IPS-20b (cell line): ENCODE measurements around the gene SH2D6.
"Not testable (repeated sequence)": the region's sequence is repeated elsewhere in the genome, so short reads cannot be mapped to it uniquely, and the experiment has no call there.

Source experiments
- H3K27ac ChIP-seq: one replicate; pipeline ENCODE4 v1.5.1; 2013; ENCODE audit warnings: low read length
- H3K27me3 ChIP-seq: 2 replicates; pipeline ENCODE4 v1.6.1; 2013; ENCODE audit warnings: mild to moderate bottlenecking, low read length, inconsistent platforms; ENCODE audit not compliant: insufficient read depth
- H3K36me3 ChIP-seq: 2 replicates; pipeline ENCODE4 v1.6.1; 2013; ENCODE audit warnings: low read depth, mild to moderate bottlenecking, inconsistent platforms, low read length, moderate library complexity; ENCODE audit not compliant: insufficient read depth
- H3K4me1 ChIP-seq: 2 replicates; pipeline ENCODE4 v1.6.1; 2013; ENCODE audit warnings: mild to moderate bottlenecking, control low read depth, inconsistent platforms, low read length, moderate library complexity; ENCODE audit not compliant: insufficient read depth
- H3K4me3 ChIP-seq: 2 replicates; pipeline ENCODE4 v1.5.1; 2013; ENCODE audit warnings: mild to moderate bottlenecking, low read length, inconsistent platforms
- H3K9ac ChIP-seq: 2 replicates; pipeline ENCODE4 v1.6.1; 2013; ENCODE audit warnings: low read depth, mild to moderate bottlenecking, inconsistent platforms, low read length, moderate library complexity
- H3K9me3 ChIP-seq: 2 replicates; pipeline ENCODE4 v1.6.1; 2013; ENCODE audit warnings: mild to moderate bottlenecking, low read depth, low read length, inconsistent platforms; ENCODE audit not compliant: insufficient read depth

SH2D6 gene

DNA sequence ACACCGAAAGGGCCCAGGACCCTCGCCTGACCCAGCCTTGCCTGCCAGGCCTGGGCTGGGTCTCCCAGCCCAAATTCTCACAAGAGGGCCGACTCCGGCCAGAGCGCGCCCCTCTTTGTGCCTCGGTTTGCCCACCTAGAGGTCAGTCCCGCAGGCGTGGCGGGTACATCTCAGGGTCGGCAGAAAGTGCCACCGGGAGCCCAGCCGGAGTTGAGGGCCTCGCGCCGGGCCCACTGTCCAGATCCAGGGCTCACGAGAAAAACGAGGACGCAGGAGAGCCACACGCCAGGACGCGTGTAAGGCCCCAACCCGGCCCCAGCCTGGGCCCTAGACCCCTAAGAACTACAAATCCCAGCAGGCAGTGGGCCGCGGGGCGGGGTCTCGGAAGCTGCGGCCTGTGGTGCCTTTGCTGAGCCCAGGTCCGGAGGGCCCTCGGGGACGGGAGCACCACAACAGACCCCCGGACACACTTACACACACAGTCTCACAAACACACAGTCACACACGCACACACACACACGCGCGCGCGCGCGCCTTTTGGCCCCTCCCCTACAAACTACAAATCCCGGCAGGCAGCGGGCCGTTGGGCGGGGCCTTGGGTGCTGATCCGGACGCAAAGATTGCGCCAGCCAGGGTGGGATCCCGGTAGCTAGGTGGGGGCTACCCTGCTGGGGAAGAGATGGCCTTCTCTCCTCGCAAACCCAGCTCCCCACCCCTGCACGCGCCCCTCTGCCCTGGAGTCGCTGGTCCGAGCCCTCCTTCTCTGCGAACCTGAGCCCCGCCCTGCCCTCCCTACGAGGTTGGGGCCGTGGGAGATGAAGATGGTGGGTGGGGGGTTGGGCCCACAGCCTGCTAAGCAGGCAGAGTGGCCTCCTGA, at the start of gene SH2D6:
Gene SH2D6 (plus strand): TSS at position 583 of the 877 bp plus-strand sequence. CDS start 10,752 bp downstream, outside the sequence.
- H3K9ac ChIP-seq = peak within 1 kb of the TSS; percentile 87
- H3K4me1 ChIP-seq = peaks cover 4% of the 10 kb centered on the region; the same call in 1 of the 2 replicates
- no peaks in the 10 kb centered on the region for H3K9me3 ChIP-seq
- peak within 1 kb of the TSS; percentile 92 for H3K4me3 ChIP-seq
- H3K36me3 ChIP-seq = no peaks in the 10 kb centered on the region
- peak within 1 kb of the TSS; percentile 98 for H3K27ac ChIP-seq
- peaks cover 15% of the 10 kb centered on the region; the same call in 1 of the 2 replicates for H3K27me3 ChIP-seq

DNA sequence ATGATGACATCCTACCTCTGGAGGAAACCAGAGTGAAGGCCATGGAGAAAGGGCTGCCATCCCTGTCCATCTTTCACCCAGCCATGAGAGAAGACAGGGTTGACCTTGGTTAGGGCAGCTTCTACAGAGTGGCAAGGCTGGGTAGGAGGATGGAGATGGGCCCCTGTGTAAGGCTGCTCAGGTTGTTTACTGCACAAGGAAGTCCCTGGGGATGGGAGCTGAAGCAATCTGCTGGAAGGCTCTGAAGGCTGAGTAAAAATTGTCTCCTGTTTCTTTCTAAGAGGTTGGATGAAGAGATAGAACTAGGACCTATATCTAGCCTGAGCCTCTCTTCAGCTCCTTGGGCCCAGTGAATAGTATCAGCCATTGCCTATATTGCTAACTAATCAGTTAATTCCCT, 49.6 kb upstream of the SH2D6 start:
- no peaks in the 10 kb centered on the region for H3K36me3 ChIP-seq

DNA sequence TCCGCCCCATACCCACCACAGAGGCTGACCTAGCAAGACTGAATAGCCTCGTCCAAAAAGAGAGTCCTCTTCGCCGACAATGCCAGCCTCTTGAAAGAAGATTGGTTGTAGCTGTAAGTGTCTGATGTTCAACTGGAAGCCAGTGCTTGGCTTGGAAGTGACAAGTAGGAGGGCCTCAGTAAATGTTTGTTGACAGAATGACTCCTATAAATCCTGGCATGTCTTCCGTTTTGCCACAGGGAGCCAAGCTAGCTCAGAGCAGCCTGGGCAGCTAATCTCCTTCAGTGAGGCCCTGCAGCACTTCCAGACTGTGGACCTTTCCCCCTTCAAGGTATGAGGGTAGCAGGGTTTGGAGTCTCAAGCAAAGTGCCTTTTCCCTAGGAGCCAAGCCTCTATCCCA, 49.0 kb upstream of the SH2D6 start:
- no peak overlapping the region for H3K4me3 ChIP-seq
- no peaks in the 10 kb centered on the region for H3K9me3 ChIP-seq
- H3K36me3 ChIP-seq = no peaks in the 10 kb centered on the region
- H3K9ac ChIP-seq = no peak overlapping the region
- H3K27me3 ChIP-seq = no peaks in the 10 kb centered on the region
- no peak overlapping the region for H3K27ac ChIP-seq
- H3K4me1 ChIP-seq = no peaks in the 10 kb centered on the region

More for the DNA sequence above, 49.6 kb upstream of the SH2D6 start:
- Histone ChIP-seq H3K27me3 (no peaks in the 10 kb centered on the region), H3K27ac (no peak overlapping the region), H3K9ac (no peak overlapping the region), H3K9me3 (no peaks in the 10 kb centered on the region), H3K4me1 (no peaks in the 10 kb centered on the region), H3K4me3 (no peak overlapping the region)

DNA sequence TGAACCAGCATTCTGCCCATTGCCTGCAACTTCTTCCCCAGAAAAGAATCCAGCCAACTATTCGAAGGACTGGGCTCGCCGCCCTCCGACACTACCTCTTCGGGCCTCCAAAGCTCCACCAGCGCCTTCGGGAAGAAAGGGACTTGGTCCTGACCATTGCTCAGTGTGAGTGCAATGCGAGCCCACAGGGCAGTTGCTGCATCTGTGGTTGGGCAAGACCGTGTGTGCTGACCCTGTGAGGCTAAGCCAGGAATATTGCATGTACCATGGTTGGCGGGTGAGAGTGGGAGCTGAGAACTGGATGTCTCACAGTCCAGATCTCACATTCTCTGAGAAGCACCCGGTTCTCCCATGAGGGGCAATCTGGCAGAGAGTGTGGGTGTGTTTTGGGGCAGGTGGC, 47.5 kb upstream of the SH2D6 start:
- no peak overlapping the region for H3K9ac ChIP-seq
- H3K4me1 ChIP-seq = no peaks in the 10 kb centered on the region
- no peaks in the 10 kb centered on the region for H3K27me3 ChIP-seq
- H3K9me3 ChIP-seq = no peaks in the 10 kb centered on the region
- no peak overlapping the region for H3K27ac ChIP-seq
- no peaks in the 10 kb centered on the region for H3K36me3 ChIP-seq
- no peak overlapping the region for H3K4me3 ChIP-seq

DNA sequence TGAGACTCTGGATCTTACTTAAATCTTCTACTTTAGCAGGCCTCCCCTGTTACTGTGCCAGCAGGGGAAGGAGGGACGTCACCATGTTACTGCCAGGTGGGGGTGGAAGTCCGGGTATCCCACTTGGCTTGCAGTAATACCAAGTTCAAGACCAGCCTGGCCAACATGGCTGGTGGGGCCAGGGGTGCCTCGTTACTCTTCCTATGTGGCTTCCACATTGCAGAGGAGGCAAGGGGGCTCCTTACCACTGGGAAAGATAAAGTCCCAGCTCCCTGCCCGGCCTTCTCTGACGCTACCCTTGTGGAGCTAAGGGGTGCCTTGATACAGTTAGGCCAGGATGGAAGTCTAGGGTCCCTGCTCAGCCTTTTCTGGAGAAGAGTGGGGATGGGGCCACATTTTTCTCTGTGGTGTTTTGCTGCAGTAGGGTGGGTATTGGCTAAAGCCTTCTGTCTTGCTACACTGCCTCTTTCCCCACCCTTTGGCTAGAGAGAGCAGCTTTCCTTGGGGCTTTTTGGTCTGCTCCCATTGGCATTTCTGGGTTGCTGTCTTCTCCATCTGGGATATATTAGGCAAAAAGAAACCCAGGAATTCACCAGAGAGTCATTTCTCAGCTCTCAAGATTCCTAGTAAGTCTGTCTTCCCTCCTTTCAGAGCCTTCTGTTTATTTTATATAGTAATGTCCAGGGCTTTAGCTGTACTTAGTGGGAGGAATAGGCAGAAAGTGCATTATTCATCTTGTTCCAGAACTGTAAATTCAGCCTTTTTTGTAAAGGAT, 42.0 kb upstream of the SH2D6 start:
- Histone ChIP-seq H3K4me1 (no peaks in the 10 kb centered on the region), H3K27me3 (no peaks in the 10 kb centered on the region), H3K9ac (no peak overlapping the region), H3K9me3 (peaks cover 16% of the 10 kb centered on the region), H3K36me3 (peaks cover 13% of the 10 kb centered on the region), H3K27ac (no peak overlapping the region), H3K4me3 (no peak overlapping the region)

GRCh38 chr2:85377083-85377482, 41.4 kb upstream of the SH2D6 start:
- no peak overlapping the region for H3K27ac ChIP-seq

DNA sequence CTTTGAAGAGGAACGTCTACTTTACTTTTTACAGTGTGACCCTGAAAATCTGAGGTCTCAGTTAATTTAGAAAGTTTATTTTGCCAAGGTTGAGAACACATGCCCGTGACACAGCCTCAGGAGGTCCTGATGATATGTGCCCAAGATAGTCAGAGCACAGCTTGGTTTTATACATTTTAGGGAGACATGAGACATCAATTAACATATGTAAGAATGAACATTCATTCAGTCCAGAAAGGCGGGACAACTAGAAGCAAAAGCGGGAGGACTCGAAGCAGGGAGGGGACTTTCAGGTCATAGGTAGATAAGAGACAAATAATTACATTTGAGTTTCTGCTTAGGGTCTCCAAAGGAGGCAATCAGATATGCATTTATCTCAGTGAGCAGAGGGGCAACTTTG, 40.3 kb upstream of the SH2D6 start:
- H3K4me3 ChIP-seq = no peak overlapping the region
- H3K9me3 ChIP-seq = peaks cover 16% of the 10 kb centered on the region

More at GRCh38 chr2:85377083-85377482, 41.4 kb upstream of the SH2D6 start:
- no peak overlapping the region for H3K9ac ChIP-seq
- no peaks in the 10 kb centered on the region for H3K4me1 ChIP-seq
- peaks cover 16% of the 10 kb centered on the region for H3K9me3 ChIP-seq
- no peaks in the 10 kb centered on the region for H3K27me3 ChIP-seq
- no peak overlapping the region for H3K4me3 ChIP-seq
- H3K36me3 ChIP-seq = peaks cover 13% of the 10 kb centered on the region

GRCh38 chr2:85380048-85380447, 38.5 kb upstream of the SH2D6 start:
- H3K9ac ChIP-seq = no peak overlapping the region
- H3K36me3 ChIP-seq = peaks cover 13% of the 10 kb centered on the region
- no peak overlapping the region for H3K4me3 ChIP-seq
- H3K4me1 ChIP-seq = no peaks in the 10 kb centered on the region
- H3K27me3 ChIP-seq = no peaks in the 10 kb centered on the region
- no peak overlapping the region for H3K27ac ChIP-seq
- H3K9me3 ChIP-seq = peaks cover 16% of the 10 kb centered on the region

More for the DNA sequence above, 40.3 kb upstream of the SH2D6 start:
- no peak overlapping the region for H3K9ac ChIP-seq
- H3K27ac ChIP-seq = no peak overlapping the region
- H3K36me3 ChIP-seq = peaks cover 13% of the 10 kb centered on the region
- H3K27me3 ChIP-seq = no peaks in the 10 kb centered on the region
- no peaks in the 10 kb centered on the region for H3K4me1 ChIP-seq

DNA sequence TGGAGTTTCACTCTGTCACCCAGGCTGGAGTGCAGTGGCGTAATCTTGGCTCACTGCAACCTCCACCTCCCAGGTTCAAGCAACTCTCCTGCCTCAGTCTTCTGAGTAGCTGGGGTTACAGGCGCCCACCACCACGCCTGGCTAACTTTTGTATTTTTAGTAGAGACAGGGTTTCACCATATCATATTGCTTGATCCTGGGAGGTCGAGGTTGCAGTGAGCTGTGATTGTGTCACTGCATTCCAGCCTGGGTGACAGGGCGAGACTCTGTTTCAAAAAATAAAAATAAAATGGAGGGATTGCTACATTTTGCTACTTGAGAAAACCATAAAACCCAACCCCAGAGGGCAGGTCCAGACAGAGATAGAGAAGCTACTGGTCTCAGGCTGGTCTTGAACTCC, 35.4 kb upstream of the SH2D6 start:
- H3K9me3 ChIP-seq = peaks cover 16% of the 10 kb centered on the region
- not testable (repeated sequence) for H3K9ac ChIP-seq, H3K4me3 ChIP-seq, H3K27me3 ChIP-seq, H3K27ac ChIP-seq, H3K4me1 ChIP-seq
- H3K36me3 ChIP-seq = peaks cover 20% of the 10 kb centered on the region

DNA sequence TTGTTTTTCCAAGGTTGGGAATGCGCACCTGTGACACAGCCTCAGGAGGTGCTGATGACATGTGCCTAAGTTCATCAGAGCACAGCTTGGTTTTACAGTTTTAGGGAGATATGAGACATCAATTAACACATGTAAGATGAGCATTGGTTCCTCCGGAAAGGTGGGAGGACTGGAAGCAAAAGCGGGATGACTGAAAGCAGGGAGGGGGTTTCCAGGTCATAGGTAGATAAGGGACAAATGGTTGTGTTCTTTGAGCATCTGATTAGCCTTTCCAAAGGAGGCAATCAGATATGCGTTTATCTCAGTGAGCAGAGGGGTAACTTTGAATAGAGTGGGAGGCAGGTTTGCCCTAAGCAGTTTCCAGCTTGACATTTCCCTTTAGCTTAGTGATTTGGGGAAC, 34.7 kb upstream of the SH2D6 start:
- Histone ChIP-seq H3K9me3 (peaks cover 16% of the 10 kb centered on the region), H3K27me3 (no peaks in the 10 kb centered on the region), H3K9ac (no peak overlapping the region), H3K27ac (no peak overlapping the region), H3K4me3 (no peak overlapping the region), H3K4me1 (0 out of 2 replicates have a peak, but pooled peaks cover 3% of the 10 kb centered on the region), H3K36me3 (peaks cover 23% of the 10 kb centered on the region)

GRCh38 chr2:85385746-85386145, 32.8 kb upstream of the SH2D6 start:
- no peak overlapping the region for H3K27ac ChIP-seq
- no peak overlapping the region for H3K4me3 ChIP-seq
- H3K27me3 ChIP-seq = no peaks in the 10 kb centered on the region
- peaks cover 18% of the 10 kb centered on the region for H3K36me3 ChIP-seq
- H3K4me1 ChIP-seq = 0 out of 2 replicates have a peak, but pooled peaks cover 3% of the 10 kb centered on the region
- H3K9ac ChIP-seq = no peak overlapping the region
- peaks cover 2% of the 10 kb centered on the region for H3K9me3 ChIP-seq
